A673 (cell line): ENCODE data around the gene PLIN3. TPM values are rescaled to one million over a fixed set of nuclear protein-coding genes. Genes with fewer than 3 reads are reported as not detected.
A peak's percentile ranks its signal among the peaks of the same experiment; 100 is the strongest.
"Not testable (repeated sequence)": the region's sequence is repeated elsewhere in the genome, so short reads cannot be mapped to it uniquely, and the experiment has no call there.

Experiments
- BruUV-seq: library from RNA; stranded (reverse); fragments of 400-500 nt; replicated peaks from 2 replicates; lab custom pipeline; 2021; lab: Mats Ljungman, UMichigan
- CTCF ChIA-PET: fragments of 300-600 bp; sonication (Branson Sonifier 250); formaldehyde crosslinking; loops from one replicate; lab custom pipeline; 2022; ENCODE audit warnings: antibody characterized with exemption; lab: Charles Lee
- POLR2A ChIA-PET: fragments of 300-600 bp; sonication (Branson Sonifier 250); formaldehyde crosslinking; loops from one replicate; lab custom pipeline; 2022; ENCODE audit warnings: antibody characterized with exemption; ENCODE audit not compliant: low non-redundant PET; lab: Charles Lee
- DNase-seq: peaks from one replicate; pipeline ENCODE4 v3.0.0-alpha.2; 2015; ENCODE audit warnings: low spot score
- H3K27ac ChIP-seq: fragments of 200-600 bp; sonication (generic); 2 replicates; pipeline ENCODE4 v1.5.1; 2016; ENCODE audit warnings: mixed run types, low read depth, mild to moderate bottlenecking, mixed read lengths, antibody characterized with exemption, low read length; ENCODE audit not compliant: poor library complexity, severe bottlenecking
- H3K27me3 ChIP-seq: fragments of 200-600 bp; sonication (generic); replicated peaks from 2 replicates; pipeline ENCODE4 v1.6.1; 2017; ENCODE audit warnings: mixed run types, low read depth, mild to moderate bottlenecking, mixed read lengths, antibody characterized with exemption, low read length; ENCODE audit not compliant: insufficient read depth, poor library complexity
- H3K36me3 ChIP-seq: fragments of 200-600 bp; sonication (generic); 2 replicates; pipeline ENCODE4 v1.6.1; 2016; ENCODE audit warnings: mixed run types, mild to moderate bottlenecking, mixed read lengths, antibody characterized with exemption, low read length; ENCODE audit not compliant: insufficient read depth, poor library complexity, severe bottlenecking
- H3K4me1 ChIP-seq: fragments of 200-600 bp; sonication (generic); 2 replicates; pipeline ENCODE4 v1.6.1; 2017; ENCODE audit warnings: mixed run types, mild to moderate bottlenecking, mixed read lengths, antibody characterized with exemption, low read length; ENCODE audit not compliant: insufficient read depth, poor library complexity, severe bottlenecking
- H3K4me3 ChIP-seq: fragments of 200-600 bp; sonication (generic); 2 replicates; pipeline ENCODE4 v1.5.1; 2016; ENCODE audit warnings: low read depth, mixed run types, mild to moderate bottlenecking, mixed read lengths, low read length; ENCODE audit not compliant: poor library complexity, severe bottlenecking
- H3K9me3 ChIP-seq: fragments of 200-600 bp; sonication (generic); 2 replicates; pipeline ENCODE4 v1.6.1; 2016; ENCODE audit warnings: mixed run types, low read depth, mild to moderate bottlenecking, mixed read lengths, antibody characterized with exemption, low read length; ENCODE audit not compliant: poor library complexity, severe bottlenecking
- CTCF ChIP-seq: fragments of 300-800, 200-600 bp; sonication (generic); conservative IDR thresholded peaks from 2 replicates; pipeline ENCODE4 v1.5.1; 2017; ENCODE audit warnings: low read depth, mild to moderate bottlenecking, antibody characterized with exemption, low read length, moderate library complexity, mixed read lengths
- EZH2 ChIP-seq: fragments of 200-600 bp; sonication (generic); IDR thresholded peaks from 2 replicates; pipeline ENCODE4 v1.6.1; 2017; ENCODE audit warnings: borderline replicate concordance, low read depth, mild to moderate bottlenecking, mixed read lengths, antibody characterized with exemption, low read length; ENCODE audit not compliant: poor library complexity, severe bottlenecking
- intact Hi-C: fragments of 100-400 bp; cut with micrococcal nuclease; formaldehyde crosslinking; loops from one replicate; pipeline ENCODE4 v1.10.0; 2022; ENCODE audit not compliant: unreplicated experiment
- total RNA-seq: library from RNA; stranded (reverse); gene quantifications from 2 replicates; pipeline ENCODE4 v1.2.3, GENCODE V29; 2021

Gene PLIN3
- total RNA-seq, 1 experiment from 2014 or later, result 30.6 TPM

GRCh38 chr19:4832776-4833175 is 34.7 kb downstream of the PLIN3 start:
- ChIA-PET POLR2A (no interaction called here), CTCF (no interaction called here)
- H3K36me3 ChIP-seq, result no peaks in the 10 kb centered on the region
- no peak for DNase-seq
- no peak overlapping the region for H3K4me3 ChIP-seq
- no peak overlapping the region for H3K27ac ChIP-seq
- BruUV-seq, result no TSS peak
- no peaks in the 10 kb centered on the region for H3K9me3 ChIP-seq
- intact Hi-C loops, result no loop called here
- TF ChIP-seq CTCF, result no peak
- no peak for TF ChIP-seq EZH2
- H3K27me3 ChIP-seq, result no peaks in the 10 kb centered on the region
- H3K4me1 ChIP-seq, result no peaks in the 10 kb centered on the region

GRCh38 chr19:4831979-4832340 is 35.5 kb downstream of the PLIN3 start:
- intact Hi-C loops, BruUV-seq, H3K36me3 ChIP-seq, POLR2A ChIA-PET, H3K4me1 ChIP-seq, H3K9me3 ChIP-seq, H3K27me3 ChIP-seq, DNase-seq: not testable (repeated sequence)
- H3K4me3 ChIP-seq, result peak overlapping the region; percentile 91
- CTCF ChIA-PET, result interaction anchor here (0.6 kb wide), 1 partner anchor 428 kb away, joined by 3 read pairs; no protein-coding TSS in a partner anchor
- peak overlapping the region; percentile 77 for H3K27ac ChIP-seq

- ChIA-PET CTCF (interaction anchor here (0.6 kb wide), 1 partner anchor 428 kb away, joined by 3 read pairs; no protein-coding TSS in a partner anchor), POLR2A (no interaction called here)
- no peaks in the 10 kb centered on the region for H3K27me3 ChIP-seq
- H3K27ac ChIP-seq, result peak within 1 kb of the TSS; percentile 77
- H3K9me3 ChIP-seq, result no peaks in the 10 kb centered on the region
- peak; percentile 49 for DNase-seq
- H3K4me3 ChIP-seq, result peak within 1 kb of the TSS; percentile 91
- no peak for TF ChIP-seq EZH2
- no peak for TF ChIP-seq CTCF
- no peaks in the 10 kb centered on the region for H3K4me1 ChIP-seq
- BruUV-seq, result no TSS peak
- no peaks in the 10 kb centered on the region for H3K36me3 ChIP-seq
- intact Hi-C loops, result no loop called here
These were observed 36.0 kb downstream of the PLIN3 start, which contains the start of gene TICAM1 for GRCh38 chr19:4831304-4831978. TICAM1 (minus strand) TSS chr19:4831712; CDS start chr19:4818377, 13,335 bp downstream.

GRCh38 chr19:4830768-4831265 is 36.6 kb downstream of the PLIN3 start:
- DNase-seq, result no peak

More at GRCh38 chr19:4830768-4831265, 36.6 kb downstream of the PLIN3 start:
- Histone ChIP-seq H3K27me3 (no peaks in the 10 kb centered on the region), H3K4me3 (peak overlapping the region; percentile 91), H3K9me3 (no peaks in the 10 kb centered on the region), H3K4me1 (no peaks in the 10 kb centered on the region), H3K36me3 (no peaks in the 10 kb centered on the region), H3K27ac (peak overlapping the region; percentile 77)
- intact Hi-C loops, result no loop called here
- ChIA-PET POLR2A (no interaction called here), CTCF (interaction anchor here (1.0 kb wide), 1 partner anchor 21 kb away, joined by 3 read pairs; no protein-coding TSS in a partner anchor)
- no peak for TF ChIP-seq EZH2
- TF ChIP-seq CTCF, result no peak
- BruUV-seq, result TSS peak; percentile 80
